ENCODE measurements around the gene ALLC.
"Not testable (repeated sequence)": the region's sequence is repeated elsewhere in the genome, so short reads cannot be mapped to it uniquely, and the experiment has no call there.

The ALLC gene

GRCh38 chr2:3619033-3619432 is 39.0 kb upstream of the ALLC start:
- H3K4me1 Mint-ChIP-seq, result no peaks in the 10 kb centered on the region
- no peak overlapping the region for H3K4me3 Mint-ChIP-seq
- H3K9me3 Mint-ChIP-seq, result peaks cover 9% of the 10 kb centered on the region
- no peak for DNase-seq
- CTCF ChIA-PET, result no interaction called here
- no peak overlapping the region for H3K27ac Mint-ChIP-seq
- H3K36me3 Mint-ChIP-seq, result no peaks in the 10 kb centered on the region
- peaks cover 11% of the 10 kb centered on the region for H3K27me3 Mint-ChIP-seq

- DNase-seq, H3K27ac Mint-ChIP-seq, H3K9me3 Mint-ChIP-seq, H3K4me3 Mint-ChIP-seq, H3K4me1 Mint-ChIP-seq, CTCF ChIA-PET, H3K36me3 Mint-ChIP-seq: not testable (repeated sequence)
- H3K27me3 Mint-ChIP-seq, result peaks cover 17% of the 10 kb centered on the region
These were observed 38.3 kb upstream of the ALLC start for GRCh38 chr2:3619661-3620060.

- Mint-ChIP-seq H3K27me3 (peaks cover 21% of the 10 kb centered on the region), H3K36me3 (no peaks in the 10 kb centered on the region), H3K9me3 (peaks cover 4% of the 10 kb centered on the region), H3K4me3 (no peak overlapping the region), H3K4me1 (no peaks in the 10 kb centered on the region), H3K27ac (no peak overlapping the region)
- no peak for DNase-seq
- CTCF ChIA-PET, result no interaction called here
These were observed 37.2 kb upstream of the ALLC start for GRCh38 chr2:3620834-3621233.

GRCh38 chr2:3622967-3623366 is 35.0 kb upstream of the ALLC start:
- H3K4me1 Mint-ChIP-seq, result no peaks in the 10 kb centered on the region
- H3K4me3 Mint-ChIP-seq, result no peak overlapping the region
- no peaks in the 10 kb centered on the region for H3K36me3 Mint-ChIP-seq
- no peak overlapping the region for H3K27ac Mint-ChIP-seq
- no peaks in the 10 kb centered on the region for H3K9me3 Mint-ChIP-seq
- DNase-seq, result no peak
- CTCF ChIA-PET, result interaction anchor here (0.9 kb wide), 1 partner anchor 29 kb away, joined by 3 read pairs; no protein-coding TSS in a partner anchor
- peaks cover 17% of the 10 kb centered on the region for H3K27me3 Mint-ChIP-seq

- H3K9me3 Mint-ChIP-seq, result no peaks in the 10 kb centered on the region
- CTCF ChIA-PET, result no interaction called here
- peaks cover 17% of the 10 kb centered on the region for H3K27me3 Mint-ChIP-seq
- no peak overlapping the region for H3K4me3 Mint-ChIP-seq
- H3K36me3 Mint-ChIP-seq, result no peaks in the 10 kb centered on the region
- no peak for DNase-seq
- no peaks in the 10 kb centered on the region for H3K4me1 Mint-ChIP-seq
- H3K27ac Mint-ChIP-seq, result no peak overlapping the region
These were observed 33.8 kb upstream of the ALLC start for GRCh38 chr2:3624059-3624794.

GRCh38 chr2:3625186-3625585 is 32.8 kb upstream of the ALLC start:
- Mint-ChIP-seq H3K4me3 (no peak overlapping the region), H3K4me1 (no peaks in the 10 kb centered on the region), H3K36me3 (no peaks in the 10 kb centered on the region), H3K9me3 (no peaks in the 10 kb centered on the region), H3K27ac (no peak overlapping the region), H3K27me3 (peaks cover 13% of the 10 kb centered on the region)
- DNase-seq, result no peak
- CTCF ChIA-PET, result no interaction called here

GRCh38 chr2:3626118-3626811 is 31.7 kb upstream of the ALLC start:
- H3K9me3 Mint-ChIP-seq, result no peaks in the 10 kb centered on the region
- H3K4me3 Mint-ChIP-seq, result no peak overlapping the region
- no peaks in the 10 kb centered on the region for H3K4me1 Mint-ChIP-seq
- peaks cover 13% of the 10 kb centered on the region for H3K27me3 Mint-ChIP-seq
- H3K27ac Mint-ChIP-seq, result no peak overlapping the region
- H3K36me3 Mint-ChIP-seq, result no peaks in the 10 kb centered on the region
- CTCF ChIA-PET, result no interaction called here
- DNase-seq, result no peak

- CTCF ChIA-PET, result no interaction called here
- Mint-ChIP-seq H3K36me3 (no peaks in the 10 kb centered on the region), H3K4me3 (no peak overlapping the region), H3K4me1 (no peaks in the 10 kb centered on the region), H3K27me3 (peaks cover 13% of the 10 kb centered on the region), H3K27ac (no peak overlapping the region), H3K9me3 (no peaks in the 10 kb centered on the region)
- no peak for DNase-seq
These were observed 31.0 kb upstream of the ALLC start for GRCh38 chr2:3626812-3627499.

- no peaks in the 10 kb centered on the region for H3K36me3 Mint-ChIP-seq
- CTCF ChIA-PET, result no interaction called here
- H3K4me3 Mint-ChIP-seq, result no peak overlapping the region
- H3K27ac Mint-ChIP-seq, result no peak overlapping the region
- no peak for DNase-seq
- H3K9me3 Mint-ChIP-seq, result no peaks in the 10 kb centered on the region
- H3K27me3 Mint-ChIP-seq, result peaks cover 13% of the 10 kb centered on the region
- no peaks in the 10 kb centered on the region for H3K4me1 Mint-ChIP-seq
These were observed 30.4 kb upstream of the ALLC start for GRCh38 chr2:3627500-3628100.

GRCh38 chr2:3628241-3628679 is 29.7 kb upstream of the ALLC start:
- Mint-ChIP-seq H3K9me3 (no peaks in the 10 kb centered on the region), H3K27me3 (peaks cover 14% of the 10 kb centered on the region), H3K36me3 (no peaks in the 10 kb centered on the region), H3K4me1 (no peaks in the 10 kb centered on the region), H3K4me3 (no peak overlapping the region), H3K27ac (no peak overlapping the region)
- DNase-seq, result no peak
- CTCF ChIA-PET, result no interaction called here

- Mint-ChIP-seq H3K27ac (no peak overlapping the region), H3K4me3 (no peak overlapping the region), H3K27me3 (peaks cover 16% of the 10 kb centered on the region), H3K9me3 (no peaks in the 10 kb centered on the region), H3K36me3 (no peaks in the 10 kb centered on the region), H3K4me1 (no peaks in the 10 kb centered on the region)
- CTCF ChIA-PET, result no interaction called here
- no peak for DNase-seq
These were observed 29.2 kb upstream of the ALLC start for GRCh38 chr2:3628800-3629199.

- peaks cover 4% of the 10 kb centered on the region for H3K27me3 Mint-ChIP-seq
- no peak for DNase-seq
- no peaks in the 10 kb centered on the region for H3K9me3 Mint-ChIP-seq
- no peak overlapping the region for H3K27ac Mint-ChIP-seq
- CTCF ChIA-PET, result no interaction called here
- no peaks in the 10 kb centered on the region for H3K36me3 Mint-ChIP-seq
- no peak overlapping the region for H3K4me3 Mint-ChIP-seq
- no peaks in the 10 kb centered on the region for H3K4me1 Mint-ChIP-seq
These were observed 27.4 kb upstream of the ALLC start for GRCh38 chr2:3630631-3631030.

- Mint-ChIP-seq H3K36me3 (no peaks in the 10 kb centered on the region), H3K4me3 (no peak overlapping the region), H3K27ac (no peak overlapping the region), H3K9me3 (no peaks in the 10 kb centered on the region), H3K4me1 (no peaks in the 10 kb centered on the region), H3K27me3 (peaks cover 4% of the 10 kb centered on the region)
- no peak for DNase-seq
- CTCF ChIA-PET, result no interaction called here
These were observed 26.7 kb upstream of the ALLC start for GRCh38 chr2:3631161-3631850.

All from activated naive CD4-positive, alpha-beta T cell treated with anti-CD3 and anti-CD28 coated beads, Interleukin-2, amount 10 ng/mL, durations not matched to agents 7 days and 5 days (primary cell).